HG03196 (cell line): ENCODE results near the gene BAG5.
"Not testable (repeated sequence)": the region's sequence is repeated elsewhere in the genome, so short reads cannot be mapped to it uniquely, and the experiment has no call there.

Experiments
- ATAC-seq: cut with Tn5 transposase; IDR thresholded peaks from one replicate; pipeline ENCODE4 v1.9.1; 2021; ENCODE audit not compliant: unreplicated experiment

The BAG5 gene

GRCh38 chr14:103535081-103535890, 27.2 kb downstream of the BAG5 start:
- ATAC-seq, result no peak

- ATAC-seq, result no peak
These were observed 27.8 kb downstream of the BAG5 start for GRCh38 chr14:103534576-103535061.

- ATAC-seq, result no peak
These were observed 28.4 kb downstream of the BAG5 start for GRCh38 chr14:103533999-103534575.

- ATAC-seq, result no peak
These were observed 29.1 kb downstream of the BAG5 start for GRCh38 chr14:103533137-103533998.

GRCh38 chr14:103532216-103533136, 30.0 kb downstream of the BAG5 start:
- no peak for ATAC-seq

GRCh38 chr14:103531421-103532215, 30.8 kb downstream of the BAG5 start:
- ATAC-seq, result no peak

- ATAC-seq, result no peak
These were observed 31.6 kb downstream of the BAG5 start for GRCh38 chr14:103530831-103531230.

- no peak for ATAC-seq
These were observed 32.1 kb downstream of the BAG5 start for GRCh38 chr14:103530390-103530789.

- no peak for ATAC-seq
These were observed 32.8 kb downstream of the BAG5 start for GRCh38 chr14:103529383-103530365.

GRCh38 chr14:103528587-103529382, 33.7 kb downstream of the BAG5 start, which contains the start of gene TRMT61A:
TSS of gene TRMT61A (plus strand) at chr14:103529196. CDS start at chr14:103529979, 783 bp downstream.
- ATAC-seq, result peak; percentile 34

GRCh38 chr14:103528146-103528586, 34.3 kb downstream of the BAG5 start:
- no peak for ATAC-seq

GRCh38 chr14:103527408-103528145, 34.9 kb downstream of the BAG5 start:
- ATAC-seq, result peak; percentile 44

- no peak for ATAC-seq
These were observed 35.6 kb downstream of the BAG5 start for GRCh38 chr14:103526914-103527248.

- no peak for ATAC-seq
These were observed 36.1 kb downstream of the BAG5 start for GRCh38 chr14:103526247-103526913.

GRCh38 chr14:103525430-103526246, 36.8 kb downstream of the BAG5 start:
- ATAC-seq, result not testable (repeated sequence)
